Measurements from ENCODE around the gene XKR7.

XKR7 gene

GRCh38 chr20:31945785-31946184 is 22.2 kb upstream of the XKR7 start:
- no peak for DNase-seq

- no peak for DNase-seq
These were observed 19.9 kb upstream of the XKR7 start for GRCh38 chr20:31948008-31948407.

DNA sequence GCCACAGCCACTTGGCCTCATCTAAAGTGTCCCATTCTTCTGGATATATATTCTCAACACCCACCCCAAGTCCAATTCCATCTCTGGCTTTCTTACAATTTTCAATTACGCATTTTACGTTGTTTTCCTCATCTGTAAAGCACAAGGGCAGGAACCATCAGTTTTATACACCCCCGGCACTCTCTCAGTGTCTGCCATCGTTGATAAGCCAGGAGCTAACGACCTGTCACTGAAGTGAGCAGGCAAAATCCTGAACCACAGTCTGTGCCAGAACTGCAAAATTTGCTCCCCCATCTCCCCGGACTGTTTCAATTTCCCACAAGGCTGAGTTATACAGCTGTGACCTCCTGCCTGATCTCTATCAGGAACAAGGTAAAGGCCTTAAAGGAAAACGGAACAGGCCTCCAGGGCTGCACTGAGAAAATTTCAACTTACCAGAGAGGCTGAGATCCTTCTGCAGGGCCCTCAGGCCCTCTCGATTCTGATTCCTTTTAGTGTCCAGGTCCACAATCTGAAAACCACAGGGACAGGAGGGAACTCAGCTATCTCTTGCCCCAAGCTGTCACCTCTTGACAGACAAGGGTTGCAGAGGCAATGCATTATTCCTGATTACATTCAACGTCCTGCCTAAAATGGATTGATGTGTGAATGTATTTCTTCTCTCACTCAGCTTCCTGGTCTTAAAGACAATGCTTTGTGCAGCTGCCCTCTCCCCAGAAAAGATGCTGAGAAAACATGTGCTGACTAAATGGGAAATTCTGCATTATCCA is 17.9 kb upstream of the XKR7 start:
- DNase-seq: no peak

DNA sequence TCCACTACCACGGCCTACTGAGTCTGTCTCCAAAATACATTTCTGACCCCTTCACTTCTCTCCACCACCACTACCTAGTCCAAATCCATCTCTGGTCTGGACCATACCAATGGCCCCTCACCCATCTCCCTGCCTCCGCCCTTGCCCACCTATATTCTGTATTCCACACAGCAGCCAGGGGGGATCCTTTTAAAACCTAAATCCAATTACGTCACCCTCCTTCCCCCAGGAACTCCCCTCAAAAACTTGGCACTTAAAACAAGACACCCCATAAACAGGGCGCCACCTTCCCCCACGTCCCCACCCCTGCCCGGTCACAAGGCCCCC is 16.8 kb upstream of the XKR7 start:
- DNase-seq: no peak

- DNase-seq: peak; percentile 96
These were observed 16.2 kb upstream of the XKR7 start, which contains the start of gene PDRG1 for GRCh38 chr20:31951530-31952453. Gene PDRG1 (minus strand): TSS chr20:31952046. CDS start chr20:31951961, 85 bp downstream.

DNA sequence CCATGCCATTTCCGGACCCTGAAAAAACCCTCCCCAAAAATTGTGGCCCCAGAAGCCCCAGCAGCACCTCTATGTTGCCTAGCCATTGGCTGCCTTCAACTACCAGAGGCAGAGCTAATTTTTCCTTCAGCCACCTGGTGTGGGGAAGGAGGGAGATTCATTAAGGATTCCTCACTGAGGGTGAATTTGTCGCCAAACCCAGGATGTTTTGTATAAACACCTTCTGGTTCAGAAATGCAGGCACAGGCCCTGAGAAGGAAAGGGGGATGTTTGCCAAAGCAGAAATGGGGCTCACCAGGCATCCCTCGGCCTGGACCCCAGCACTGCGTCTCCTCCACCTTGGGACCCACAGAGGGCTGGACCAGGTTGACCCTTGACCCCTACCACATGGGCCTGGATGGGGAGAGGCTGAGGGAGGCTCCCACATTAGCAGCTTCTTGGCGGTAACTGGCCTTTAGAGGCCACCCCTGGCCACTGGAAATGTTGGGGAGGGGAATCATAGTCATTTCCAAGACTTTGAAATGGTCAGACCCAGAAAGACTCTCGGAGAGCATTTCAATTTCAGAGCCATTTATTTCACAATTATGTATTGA is 14.3 kb upstream of the XKR7 start:
- no peak for DNase-seq

DNA sequence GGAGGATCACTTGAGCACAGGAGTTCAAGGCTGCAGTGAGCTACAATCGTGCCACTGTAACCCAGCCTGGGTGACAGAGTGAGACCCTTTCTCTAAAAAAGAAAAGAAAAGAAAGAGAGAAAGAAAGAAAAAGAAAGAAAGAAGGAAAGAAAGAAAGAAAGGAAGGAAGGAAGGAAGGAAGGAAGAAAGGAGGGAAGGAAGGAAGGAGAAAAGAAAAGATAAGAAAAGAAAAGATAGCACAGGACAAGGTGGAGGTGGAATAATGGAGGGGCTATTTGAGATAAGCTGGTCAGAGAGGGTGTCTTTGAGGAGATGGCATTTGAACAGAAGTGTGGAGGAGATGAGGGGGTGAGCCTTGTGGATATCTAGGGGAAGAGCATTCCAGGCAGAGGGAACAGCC is 13.5 kb upstream of the XKR7 start:
- DNase-seq: no peak

DNA sequence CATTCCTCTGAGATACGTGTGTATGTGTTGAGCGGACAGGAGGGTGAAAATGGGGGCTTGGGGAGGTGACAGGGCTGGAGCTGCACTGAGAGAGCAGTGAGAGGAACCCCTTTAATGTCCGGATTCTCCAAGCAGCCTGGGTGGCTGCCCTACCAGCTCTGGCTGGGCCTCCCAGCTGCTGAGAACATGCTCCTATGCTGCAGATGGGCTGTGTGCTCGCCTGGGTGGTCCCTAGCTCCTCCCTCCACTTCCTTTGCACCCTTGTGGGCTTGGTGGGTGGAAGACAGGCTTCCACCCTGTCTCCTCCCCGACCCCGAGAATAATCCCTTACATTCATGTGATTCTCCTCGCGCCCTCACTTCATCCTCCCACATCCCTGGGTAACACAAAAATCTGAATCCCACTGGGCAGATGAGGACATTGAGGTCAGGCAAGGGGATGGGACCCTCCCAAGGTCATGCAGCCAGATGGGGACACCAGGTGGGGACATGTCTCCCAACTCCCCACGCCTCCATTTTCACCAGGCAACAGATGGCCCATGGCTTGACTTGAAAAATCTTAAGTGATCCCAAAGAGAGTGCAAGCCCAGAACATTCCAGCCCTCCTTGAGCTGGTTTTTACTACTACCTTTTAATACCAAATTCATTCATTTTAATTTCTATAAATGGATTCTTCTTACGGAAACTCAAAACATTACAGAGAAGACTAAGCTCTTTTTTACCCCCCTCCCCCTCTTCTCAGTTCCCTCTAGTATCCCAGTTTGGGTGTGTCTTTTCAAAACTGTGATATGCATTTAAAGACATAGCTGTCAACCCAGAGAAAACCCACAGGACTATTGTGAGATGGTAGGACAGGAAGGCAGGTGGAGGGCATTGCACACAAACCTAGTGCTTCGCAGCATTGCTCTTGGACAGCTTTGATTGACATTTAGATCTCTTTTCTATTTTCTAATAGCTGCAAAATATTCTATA is 11.1 kb upstream of the XKR7 start:
- no peak for DNase-seq

DNA sequence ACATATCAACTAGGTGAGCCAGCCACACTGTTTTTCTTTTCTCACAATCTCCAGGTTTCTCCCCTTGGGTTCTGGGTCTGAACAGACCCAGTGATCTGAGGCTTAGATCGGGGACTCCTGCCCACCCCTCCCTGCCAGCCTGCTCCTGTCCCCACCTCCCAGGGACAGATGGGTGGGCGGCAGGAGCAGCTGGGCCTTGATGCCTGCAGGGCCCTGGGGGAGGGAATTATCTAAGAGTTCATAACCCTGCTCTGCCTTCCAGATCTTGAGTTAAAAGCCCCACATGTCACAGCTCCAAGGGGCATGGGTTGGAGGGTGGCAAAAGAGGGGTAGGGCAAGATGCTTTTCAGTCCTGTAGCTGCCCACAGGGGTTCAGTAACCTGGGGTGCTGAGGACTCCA is 5.2 kb upstream of the XKR7 start:
- no peak for DNase-seq

DNA sequence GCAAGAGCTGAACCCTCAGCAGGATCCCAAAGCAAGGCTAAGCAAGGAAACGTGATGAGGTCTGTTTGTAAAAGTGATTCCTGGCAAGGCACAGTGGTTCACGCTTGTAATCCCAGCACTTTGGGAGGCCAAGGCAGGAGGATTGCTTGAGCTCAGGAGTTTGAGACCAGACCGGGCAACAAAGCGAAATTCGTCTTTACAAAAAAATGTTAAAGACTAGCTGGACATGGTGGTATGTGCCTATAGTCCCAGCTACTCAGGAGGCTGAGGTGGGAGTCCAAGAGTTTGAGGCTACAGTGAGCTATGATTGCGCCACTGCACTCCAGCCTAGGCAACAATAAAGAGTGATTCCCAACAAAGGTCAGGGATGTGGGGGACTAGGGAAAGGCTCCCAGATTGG is 4.1 kb upstream of the XKR7 start:
- DNase-seq: no peak

DNA sequence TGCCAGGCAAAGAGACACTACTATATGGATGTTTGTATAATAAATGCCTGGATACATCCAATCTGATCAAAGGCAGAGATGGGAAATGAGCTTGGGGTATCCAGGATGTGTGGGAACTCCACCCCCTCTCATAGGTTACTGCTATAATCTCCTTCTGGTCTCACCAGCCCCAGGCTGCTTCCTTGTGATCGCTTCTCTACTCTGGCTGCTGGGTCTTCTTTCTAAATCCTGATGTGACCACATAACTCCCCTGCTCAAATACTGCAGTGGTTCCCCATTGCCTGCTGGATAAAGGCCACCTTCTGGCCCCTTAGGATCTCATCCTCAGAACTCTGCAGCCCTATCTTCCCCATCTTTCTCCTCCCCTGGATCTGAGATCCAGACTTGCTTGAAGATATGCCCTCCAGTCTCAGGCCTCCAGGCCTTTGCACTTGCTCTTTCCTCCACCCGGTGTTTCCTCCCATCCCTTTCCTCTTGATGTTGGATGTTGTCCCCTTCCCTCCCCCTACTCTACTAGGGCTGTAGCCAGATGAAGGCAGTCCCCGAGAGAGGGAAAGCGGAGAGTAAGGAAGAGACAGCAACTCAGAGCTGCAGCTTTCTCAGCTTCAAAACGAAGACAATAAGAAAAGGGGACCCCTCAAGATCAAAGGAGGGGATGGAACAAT is 828 bp upstream of the XKR7 start:
- DNase-seq: no peak

DNA sequence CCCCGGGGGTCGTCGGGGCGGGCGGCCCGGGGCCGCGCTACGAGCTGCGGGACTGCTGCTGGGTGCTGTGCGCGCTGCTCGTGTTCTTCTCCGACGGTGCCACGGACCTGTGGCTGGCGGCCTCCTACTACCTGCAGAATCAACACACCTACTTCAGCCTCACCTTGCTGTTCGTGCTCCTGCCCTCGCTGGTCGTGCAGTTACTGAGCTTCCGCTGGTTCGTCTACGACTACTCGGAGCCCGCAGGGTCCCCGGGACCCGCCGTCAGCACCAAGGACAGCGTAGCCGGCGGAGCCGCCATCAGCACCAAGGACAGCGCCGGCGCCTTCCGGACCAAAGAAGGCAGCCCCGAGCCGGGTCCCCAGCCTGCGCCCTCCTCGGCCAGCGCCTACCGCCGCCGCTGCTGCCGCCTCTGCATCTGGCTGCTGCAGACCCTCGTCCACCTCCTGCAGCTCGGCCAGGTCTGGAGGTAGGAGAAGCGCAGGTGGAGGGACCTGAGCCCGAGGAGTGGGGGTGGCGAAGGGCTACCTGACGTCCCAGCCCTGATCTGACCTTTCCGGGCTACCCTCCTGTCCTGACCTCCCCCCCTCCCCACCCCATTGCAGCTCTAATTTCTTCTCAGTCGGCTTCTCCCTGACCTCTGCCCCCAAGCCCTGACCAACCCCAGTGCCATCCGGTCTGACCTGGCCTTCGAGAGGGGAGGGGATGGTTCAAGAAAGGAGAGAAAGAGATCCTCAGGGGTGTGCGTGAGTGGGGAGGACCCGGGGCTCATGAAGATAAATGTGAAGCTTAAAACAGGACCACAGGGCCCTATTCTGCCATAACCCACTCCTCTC is 558 bp downstream of the XKR7 start:
- DNase-seq: peak; percentile 67

GRCh38 chr20:31969991-31970390 is 2.0 kb downstream of the XKR7 start:
- no peak for DNase-seq

GRCh38 chr20:31972471-31973021 is 4.6 kb downstream of the XKR7 start:
- no peak for DNase-seq

DNA sequence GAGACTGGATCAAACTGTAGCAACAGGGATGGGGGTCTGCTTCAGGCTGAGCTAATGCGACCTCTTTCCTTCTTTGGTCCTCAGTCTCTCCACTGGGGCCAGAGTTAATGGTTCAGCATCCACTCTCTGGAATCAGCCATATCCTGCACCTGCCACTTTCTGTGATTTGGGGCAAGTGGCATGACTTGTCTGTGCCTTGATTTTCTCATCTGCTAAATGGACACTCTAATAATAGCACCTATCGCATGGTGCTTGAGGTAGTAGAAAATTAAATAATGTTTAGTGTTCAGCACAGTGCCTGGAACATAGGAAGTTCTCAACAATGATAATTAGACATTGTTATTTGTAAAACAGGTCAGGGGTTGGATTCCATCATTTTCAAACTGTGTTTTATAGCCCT is 6.3 kb downstream of the XKR7 start:
- DNase-seq: no peak

DNA sequence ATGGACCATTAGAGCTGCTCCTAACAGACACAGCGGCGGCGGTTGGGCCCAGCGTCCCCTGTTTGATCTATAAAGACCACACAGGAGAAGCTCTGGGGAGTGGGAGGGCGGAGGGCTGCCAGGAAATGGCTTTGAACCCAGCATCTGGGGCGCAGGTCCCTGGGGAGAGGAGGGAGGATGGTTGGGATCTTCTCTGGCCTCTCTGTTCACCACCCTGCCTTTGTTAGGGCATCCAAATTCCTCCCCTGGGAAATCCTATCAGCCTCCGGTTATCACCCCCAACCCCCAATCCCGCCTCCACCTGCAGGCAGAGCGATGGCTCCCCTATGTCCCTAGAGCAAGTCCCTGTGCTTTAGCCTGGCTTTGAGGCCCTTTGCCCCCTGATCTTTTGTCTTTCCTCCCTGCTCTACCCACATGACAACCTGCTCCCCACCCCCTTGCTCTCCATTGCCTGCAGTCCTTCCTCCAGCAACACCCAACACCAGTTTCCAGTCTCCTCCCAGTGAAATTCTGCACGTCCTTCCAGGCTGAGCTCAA is 7.1 kb downstream of the XKR7 start:
- no peak for DNase-seq

DNA sequence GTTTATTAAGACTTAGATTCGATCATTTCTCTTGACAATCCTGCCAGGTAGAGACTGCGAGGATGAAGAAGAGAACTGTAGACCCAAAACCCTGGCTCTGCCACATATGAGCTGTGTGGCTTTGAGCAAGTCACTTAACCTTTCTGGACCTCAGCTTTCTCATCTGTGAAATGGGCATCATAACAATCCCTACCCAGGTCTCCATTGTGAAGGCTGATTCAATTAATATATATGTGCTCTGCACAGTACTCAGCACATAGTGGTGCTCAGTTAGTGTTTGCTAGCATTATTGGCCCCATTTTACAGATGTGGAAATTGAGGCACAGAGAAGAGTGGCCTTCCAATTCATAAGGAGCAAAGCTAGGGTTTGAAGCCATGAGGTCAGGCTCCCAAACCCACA is 7.9 kb downstream of the XKR7 start:
- DNase-seq: no peak

DNA sequence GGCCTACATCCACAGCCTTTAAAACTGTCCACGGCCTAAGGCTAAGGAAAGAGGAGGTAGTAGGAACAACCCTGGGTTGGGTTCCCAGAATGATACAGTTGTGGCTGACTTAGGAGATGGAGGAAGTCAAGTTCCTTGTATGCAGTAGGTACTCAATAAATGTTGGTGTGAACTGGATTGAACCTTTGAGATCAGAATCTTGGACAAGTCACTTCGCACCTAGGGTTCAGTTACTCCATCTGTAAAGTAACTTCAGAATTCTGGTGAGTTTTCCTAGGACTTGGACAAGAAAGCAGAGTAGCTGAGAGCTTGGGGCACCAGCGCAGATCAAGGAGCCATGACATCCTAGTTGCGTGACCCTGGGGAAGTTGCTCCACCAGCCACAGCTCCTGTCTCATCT is 9.1 kb downstream of the XKR7 start:
- DNase-seq: no peak

- DNase-seq: no peak
These were observed 11.9 kb downstream of the XKR7 start for GRCh38 chr20:31979713-31980426.

GRCh38 chr20:31981784-31982183 is 13.8 kb downstream of the XKR7 start:
- DNase-seq: no peak

All from GDM1 (cell line).